Fibroblast of skin of left quadriceps (primary cell): ENCODE results near the gene EML1.
A peak's percentile ranks its signal among the peaks of the same experiment; 100 is the strongest.

Experiments
- DNase-seq, 2 experiments: peaks; one replicate each; pipeline ENCODE4 v3.0.0-alpha.2; 2013; ENCODE audit warnings: low read depth in 2 of 2

EML1 gene

DNA sequence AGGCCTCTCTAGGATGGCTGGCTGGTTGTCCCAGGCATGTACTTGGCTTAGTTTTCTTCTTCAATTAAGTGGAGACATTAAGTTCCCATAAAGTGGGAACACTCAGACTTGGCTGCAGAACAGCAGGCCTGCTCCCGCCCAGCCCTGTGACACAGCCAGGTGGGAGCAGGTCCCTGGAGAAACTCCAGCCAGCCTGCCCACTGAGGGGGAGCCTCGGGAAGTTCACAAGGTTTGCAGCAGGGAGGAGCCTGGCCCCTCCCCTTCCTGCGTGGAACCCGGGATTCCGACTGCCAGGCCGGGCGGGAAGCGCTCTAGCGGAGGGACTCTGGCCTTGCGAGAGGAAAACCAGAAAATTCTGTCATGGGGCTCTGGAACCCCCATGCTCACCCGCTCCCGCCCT lies 173.7 kb downstream of the EML1 start:
- DNase-seq, result no peak

DNA sequence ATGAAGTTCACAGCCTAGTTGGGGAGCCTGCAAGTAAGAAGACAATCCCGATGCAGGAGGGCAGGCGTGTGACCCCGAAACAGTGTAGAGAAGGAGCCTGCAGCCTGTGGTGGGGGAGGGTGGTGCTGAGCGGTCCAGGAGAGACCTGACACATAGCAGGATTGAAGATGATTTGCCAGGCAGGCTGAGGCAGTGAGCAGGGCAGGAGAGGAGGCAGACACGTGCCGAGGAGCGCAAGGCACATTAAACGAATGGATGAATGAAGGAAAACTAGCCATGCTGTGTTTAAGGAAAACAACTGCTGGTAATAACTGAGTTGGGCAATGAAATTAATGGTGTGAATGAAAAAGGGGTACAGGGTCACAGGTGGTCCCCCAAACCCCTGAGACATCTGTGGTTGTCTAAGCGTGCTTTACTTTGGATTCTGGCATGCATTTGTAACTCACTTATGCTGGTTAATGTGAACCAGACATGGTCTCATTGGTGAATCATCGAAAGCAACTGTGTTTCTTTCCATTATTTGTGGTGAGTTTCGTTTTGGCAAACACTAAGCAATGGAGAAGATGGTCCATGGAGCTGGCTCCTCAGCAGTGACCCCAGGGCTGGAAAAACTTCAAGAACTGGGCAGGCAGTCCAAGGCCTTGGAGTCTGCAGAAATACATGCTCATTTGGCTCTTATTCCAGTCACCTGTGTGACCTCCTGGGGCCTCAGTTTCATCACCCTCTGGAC lies 175.1 kb downstream of the EML1 start:
- peak; percentile 92 to 93 for DNase-seq

DNA sequence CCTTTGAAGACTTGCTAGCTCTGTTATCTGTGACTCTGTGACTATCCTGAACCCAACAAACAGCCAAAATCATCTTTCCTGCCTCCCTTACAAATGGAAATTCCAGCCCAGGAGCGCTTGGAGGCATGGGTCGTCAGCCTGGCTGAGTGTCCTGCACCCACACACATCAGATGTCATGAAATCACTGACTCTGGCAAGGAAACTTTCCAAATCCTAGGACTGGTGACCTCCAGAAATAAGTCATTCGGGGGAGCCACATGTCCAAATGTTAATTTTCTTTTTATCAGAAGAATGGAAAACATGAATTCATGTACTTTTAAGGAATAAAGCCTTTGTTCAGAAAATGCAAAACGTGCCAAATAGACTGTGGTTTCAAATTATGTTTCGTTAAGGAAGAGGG lies 175.7 kb downstream of the EML1 start:
- DNase-seq, result peak in 1 of 2 experiments; percentile 18

DNA sequence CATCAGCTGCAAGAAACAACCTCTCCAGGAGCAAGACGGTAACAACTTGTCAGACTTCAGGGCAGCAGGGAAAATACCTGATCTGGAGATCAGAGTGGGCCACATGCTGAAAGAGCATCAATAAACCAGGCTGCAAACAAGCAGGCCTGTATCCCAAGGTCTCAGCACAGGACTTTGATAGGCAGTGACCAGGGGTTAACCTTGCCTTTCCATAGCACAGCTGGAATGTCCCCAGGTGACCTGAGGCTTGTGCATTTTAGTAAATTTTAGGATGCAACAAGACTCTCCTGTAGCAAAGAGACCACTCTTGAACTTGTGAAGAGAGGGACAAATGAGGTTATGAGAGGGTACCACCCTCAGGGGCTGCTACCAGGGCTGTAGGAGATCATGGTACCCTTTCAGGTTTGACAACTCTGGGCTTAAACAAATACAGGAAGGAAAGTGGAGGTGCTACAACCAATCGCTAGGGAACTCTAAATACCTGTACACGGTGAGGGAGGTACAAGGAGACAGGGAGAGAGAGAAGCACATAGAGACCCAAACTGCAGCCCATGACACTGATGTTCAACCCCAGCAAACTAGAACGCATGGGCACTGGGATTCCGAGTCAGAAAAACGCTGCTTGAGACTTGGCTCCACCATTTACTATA lies 176.6 kb downstream of the EML1 start:
- DNase-seq, result no peak

DNA sequence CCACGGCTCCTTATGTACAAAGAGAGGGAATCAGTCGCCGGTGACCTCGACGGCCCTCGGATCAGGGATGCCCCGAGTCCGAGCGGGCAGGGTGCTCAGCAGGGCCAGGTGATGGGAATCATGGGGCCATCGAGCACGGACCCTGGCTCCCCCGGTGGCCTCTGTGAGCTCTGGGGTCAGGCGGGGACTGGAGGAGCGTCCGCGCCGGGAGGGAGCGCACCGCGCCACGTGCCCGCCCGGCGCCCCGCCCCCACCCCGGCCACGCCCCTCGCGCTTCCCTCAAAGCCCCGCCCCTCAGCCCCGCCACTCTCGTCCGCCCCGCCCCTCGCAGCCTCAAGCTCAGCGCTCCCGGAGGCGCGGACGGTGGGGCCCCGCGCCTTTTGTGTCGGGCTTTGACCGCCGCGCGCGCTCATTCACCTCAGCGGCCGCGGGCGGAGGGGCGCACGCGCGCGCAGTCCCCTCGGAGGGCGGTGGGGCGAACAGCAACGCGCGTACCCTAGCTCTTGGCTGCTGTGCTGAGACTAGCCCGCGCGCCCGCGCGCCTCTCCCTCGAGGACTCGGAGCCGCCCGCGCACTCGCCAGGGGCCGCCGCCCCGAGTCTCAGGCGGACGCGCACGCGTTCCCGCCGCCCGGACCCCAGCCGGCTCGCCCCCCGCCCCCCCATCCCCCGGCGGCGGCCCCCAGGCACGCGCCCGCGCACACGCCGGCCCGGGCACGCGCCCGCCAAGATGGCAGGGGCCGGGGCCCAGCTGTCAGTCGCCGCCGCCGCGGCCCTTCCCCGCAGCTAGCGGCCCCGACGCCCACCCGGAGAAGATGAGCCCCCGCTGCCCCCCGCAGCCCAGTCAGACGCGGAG lies 178.1 kb downstream of the EML1 start:
- peak; percentile 71 to 74 for DNase-seq

DNA sequence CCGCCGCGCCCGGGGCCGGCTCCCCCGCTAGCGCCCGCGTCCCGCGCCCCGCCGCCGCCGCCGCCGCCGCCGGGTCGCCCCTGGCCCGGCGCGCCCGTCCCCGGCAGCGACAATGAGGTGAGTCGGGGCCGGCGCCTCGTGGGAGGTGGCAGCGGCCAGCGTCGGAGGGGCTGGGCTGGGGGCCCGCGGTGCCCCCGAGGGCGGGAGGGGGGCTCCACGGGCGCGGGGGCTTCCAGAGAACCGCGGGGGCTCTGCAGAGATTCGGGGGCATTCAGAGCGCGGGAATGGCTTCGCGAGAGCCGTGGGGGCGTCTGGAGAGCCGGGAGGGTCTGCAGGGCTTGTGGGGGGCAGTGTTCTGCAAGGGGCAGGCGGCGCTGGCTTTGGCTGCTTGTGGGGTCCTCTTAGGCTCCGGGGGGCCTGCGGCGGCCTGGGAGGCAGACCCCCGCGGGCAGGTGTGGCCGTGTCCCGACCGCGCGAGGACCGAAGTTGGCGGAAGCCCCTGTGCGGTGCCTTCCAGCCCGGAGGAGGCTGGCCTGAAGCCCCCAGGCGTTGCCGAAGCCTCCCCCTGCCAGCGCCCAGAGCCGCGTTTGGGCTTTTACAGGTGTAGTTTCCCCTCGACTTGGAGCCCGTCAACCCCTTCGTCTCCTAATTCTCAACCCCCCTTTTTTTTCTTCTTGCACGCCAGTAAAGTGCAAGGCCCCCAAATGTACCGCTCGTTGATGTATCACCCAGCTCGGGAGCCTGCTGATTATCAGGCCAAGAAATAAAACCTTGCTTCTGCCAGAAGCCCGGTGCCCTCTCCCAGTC lies 178.9 kb downstream of the EML1 start:
- DNase-seq, result no peak

DNA sequence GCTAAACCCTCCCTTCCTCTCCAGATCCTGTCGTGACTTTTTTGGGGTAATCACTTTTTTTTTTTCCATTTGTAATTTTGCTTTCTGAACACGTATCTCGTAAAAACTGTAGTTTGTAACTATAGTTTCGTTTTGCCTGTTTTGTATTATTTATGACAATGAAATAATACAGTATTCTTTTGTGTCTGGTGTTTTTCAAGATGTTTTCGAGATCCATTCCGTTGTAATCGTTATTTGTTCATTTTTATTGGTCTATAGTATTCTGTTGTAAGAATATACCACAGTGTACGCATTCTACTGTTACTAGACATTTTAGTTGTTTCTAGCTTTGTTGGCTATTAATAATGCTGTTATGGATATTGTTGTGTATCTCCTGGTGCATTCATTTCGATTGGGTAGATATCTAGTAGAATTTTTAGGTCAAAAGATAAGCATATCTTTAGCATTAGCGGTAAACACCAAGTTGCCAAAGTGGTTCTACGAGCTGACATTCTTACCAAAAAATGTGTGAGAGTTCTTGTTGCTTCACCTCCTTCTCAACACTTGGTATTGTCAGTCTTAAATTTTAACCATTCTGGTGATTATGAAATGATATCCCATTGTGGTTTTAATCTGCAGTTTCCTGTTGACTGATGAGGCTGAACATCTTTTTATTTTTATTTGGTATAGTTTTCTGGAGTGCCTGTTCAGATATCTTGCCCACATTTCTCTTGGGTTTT lies 179.7 kb downstream of the EML1 start:
- no peak for DNase-seq

DNA sequence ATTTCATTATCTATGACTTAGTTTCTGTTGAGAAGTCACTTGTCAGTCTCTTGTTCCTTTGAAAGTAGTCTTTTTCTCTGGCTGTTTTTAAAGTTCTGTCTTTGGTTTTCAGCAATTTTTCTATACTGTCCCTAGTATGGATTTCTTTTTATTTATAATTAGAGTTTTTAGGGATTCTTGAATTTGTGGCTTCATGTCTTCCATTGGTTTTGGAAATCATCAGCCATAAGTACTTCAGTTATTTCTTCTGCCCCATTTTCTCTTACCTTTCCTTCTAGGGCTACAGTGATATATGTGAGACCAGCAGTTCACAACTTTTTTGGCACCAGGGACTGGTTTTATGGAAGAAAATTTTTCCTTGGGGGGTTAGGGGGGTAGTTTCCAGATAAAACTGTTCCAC lies 182.0 kb downstream of the EML1 start:
- DNase-seq, result no peak

DNA sequence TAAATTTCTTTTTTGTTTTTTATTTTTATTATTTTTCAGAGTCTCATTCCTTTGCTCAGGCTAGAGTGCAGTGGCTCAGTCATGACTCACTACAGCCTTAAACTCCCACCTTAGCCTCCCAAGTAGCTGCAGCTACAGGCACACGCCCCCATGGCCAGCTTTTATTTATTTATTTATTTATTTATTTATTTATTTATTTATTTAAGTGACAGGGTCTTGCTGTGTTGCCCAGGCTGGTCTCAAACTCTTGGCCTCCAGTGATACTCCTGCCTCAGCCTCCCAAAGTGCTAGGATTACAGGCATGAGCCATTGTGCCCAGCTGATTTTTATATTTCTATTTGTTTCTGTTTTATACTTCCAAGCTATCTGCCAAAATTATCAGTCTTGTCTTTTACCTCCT lies 182.8 kb downstream of the EML1 start:
- no peak for DNase-seq

DNA sequence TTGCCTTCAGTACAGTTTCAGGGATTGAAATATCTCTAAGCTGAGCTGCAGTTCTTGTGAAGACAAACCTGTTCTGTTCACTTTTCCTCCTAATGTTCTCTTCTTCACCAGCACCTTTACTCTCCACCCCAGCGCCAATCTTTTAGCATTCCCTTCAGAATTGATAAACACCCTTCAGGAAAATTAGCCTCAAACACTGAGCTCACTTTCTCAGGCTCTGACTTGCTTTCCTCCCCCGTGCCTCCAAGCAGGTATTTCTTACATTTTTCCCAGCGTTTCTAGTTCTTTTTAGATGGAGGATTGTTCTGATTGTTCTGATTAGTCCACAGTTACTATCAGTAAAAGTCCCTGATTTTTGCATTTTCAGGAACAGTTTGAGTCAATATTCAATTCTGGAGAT lies 183.5 kb downstream of the EML1 start:
- DNase-seq, result no peak

DNA sequence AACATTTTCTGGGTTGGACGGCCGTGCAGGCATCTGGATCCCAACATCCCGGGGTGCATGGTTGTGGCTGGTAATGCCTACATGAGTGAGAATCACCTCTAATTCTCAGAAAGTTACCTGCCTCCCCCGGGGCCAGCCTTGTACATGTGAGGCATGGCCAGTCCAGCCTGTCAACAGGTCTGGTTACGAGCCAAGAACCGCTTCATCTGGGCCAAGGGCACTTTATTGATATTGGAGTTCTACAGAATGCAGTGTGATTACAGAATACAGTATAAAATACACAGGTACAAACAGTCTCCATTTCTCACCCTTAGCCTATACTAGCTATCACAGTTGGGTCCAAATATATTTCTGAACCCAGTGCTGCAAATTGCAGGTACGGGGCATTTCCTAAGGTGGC lies 187.1 kb downstream of the EML1 start:
- no peak for DNase-seq

DNA sequence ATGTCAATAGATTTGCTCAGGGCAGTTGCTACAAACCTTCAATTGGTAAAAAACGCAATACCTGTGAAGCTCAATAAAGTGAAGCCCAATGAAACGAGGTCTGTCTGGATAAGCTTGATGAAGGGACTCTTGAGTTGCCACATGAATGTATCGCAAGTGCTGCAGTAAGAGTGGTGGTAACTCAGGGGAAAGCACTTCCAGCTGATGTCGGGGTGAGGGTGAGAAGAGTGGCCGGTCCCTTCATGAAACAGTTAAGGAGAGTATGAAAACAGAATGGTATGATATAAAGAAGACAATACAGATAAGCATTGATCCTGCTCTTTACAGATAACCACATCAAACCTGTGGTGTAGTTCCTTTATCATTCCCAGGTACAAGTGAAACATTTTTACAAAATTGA lies 188.6 kb downstream of the EML1 start:
- DNase-seq, result no peak

DNA sequence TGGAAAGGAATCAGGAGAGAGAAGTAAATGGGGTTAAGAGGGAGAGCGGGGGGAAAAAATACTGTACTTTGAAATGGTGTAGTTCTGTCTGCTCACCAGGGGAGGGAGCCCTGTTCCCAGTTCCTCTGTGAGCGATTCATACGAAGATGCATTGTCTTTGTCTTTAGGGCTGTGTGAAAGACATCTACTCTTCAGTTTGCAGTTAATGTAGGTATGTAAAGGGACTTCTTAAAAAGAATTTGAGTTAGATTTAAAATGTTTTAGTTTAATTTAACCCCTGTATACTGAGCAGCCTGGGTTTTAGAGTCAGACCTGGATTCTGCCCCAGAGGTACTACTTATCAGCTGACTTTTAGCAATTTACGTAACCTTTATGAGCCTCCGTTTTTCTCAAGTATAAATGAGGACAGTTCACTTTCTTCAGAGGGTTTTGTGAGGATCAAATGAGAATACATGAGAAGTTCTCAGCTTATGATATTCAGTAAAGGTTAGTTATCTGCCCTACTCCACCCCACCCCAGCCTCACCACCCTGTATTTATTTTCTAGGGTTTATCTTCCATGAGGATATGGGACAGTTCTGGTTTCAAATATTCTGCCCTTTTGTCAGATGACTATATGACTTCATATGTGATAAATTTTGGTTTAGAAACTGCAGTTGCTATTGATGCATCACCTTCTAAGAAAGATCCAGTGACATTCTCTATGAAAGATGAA lies 189.5 kb downstream of the EML1 start:
- DNase-seq, result peak; percentile 39 to 42

DNA sequence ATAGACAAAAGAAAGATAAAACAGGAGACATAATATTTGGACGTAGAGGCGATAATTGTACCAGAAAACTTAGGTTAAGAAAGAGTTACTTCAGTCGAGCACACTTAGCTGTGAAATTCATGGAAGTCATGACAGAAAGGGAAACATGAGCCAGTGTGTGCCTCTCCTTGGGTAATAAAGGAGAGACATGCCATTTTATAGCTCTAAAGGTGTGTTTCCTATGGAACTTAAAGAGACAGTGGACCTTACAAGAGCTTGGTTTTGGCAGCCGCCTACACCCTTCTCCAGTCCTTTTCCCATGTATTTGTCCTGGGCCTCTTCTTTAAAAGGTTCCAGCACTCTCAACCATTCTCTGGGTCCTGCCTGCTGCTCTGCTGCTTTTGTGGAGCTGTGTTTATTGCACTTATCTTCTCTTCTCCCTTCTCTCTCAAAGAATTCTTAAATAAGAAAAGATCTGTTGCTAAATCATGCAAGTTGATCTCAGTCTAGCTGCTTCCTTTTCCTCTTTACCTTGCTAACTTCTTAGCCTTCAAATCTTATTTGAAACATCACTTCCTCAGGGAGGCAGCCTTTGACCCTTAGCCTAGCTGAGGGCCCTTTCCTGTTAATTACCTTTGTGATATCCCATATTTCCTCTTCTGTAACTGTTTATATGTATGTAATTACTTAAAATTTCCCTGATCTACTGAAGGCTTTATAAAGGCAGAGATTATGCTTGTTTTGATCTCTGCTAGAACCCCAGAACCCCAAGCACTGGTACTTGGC lies 190.2 kb downstream of the EML1 start:
- DNase-seq, result no peak

DNA sequence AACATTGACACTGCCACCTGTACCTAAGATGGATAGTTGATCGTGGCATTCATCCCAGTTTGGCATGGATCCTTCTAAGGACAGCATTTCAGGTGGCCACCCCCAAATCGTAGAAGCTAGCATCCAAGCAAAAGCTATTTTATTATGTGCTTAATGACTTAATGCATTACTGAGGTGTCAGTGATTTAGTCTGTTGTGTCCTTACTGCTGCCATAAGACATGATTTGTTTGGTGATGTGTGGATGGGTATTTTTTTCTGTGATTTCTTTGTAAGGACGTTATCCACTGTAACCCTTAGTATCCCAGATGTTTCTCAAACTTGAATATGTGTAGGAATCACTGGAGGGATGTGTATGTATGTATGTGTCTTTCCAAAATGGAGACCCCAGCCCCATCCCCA lies 190.8 kb downstream of the EML1 start:
- no peak for DNase-seq

DNA sequence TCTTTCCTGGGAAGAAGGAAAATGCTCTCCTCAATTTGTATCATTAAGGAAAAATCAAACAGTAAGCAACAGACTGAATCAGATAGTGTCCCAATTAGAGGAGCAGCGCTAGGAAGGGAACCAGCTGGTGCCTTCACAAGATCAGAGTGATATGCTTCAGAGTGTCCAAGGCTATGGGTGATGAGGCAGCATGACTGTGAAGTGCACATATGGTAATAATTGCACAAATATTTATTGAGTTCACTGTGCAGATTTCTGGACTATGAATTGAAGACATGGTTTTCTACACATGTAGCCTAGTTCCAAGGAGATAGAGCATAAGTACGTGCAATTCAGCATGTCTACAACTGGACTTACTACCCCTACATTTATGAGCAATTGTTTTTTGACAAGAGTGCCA lies 193.2 kb downstream of the EML1 start:
- DNase-seq, result peak; percentile 72 to 75

DNA sequence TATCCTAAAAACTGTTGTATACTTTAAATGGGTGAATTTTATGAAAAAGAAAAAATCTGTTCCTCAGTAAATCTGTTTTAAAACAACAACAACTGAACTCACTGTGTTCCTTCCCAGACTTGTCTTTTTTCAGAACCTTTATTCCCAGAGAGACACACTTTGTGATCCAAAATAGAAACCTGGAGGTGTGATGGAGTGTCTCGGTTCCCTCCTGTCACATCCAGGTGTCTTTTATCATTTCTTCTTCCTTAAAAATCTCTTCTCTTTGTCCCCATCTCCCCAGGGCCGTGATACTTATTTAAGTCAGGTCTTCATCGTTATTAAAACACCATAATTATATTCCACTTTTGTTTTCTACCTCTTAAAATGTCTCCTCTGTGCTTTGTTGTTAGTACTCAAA lies 195.8 kb downstream of the EML1 start:
- DNase-seq, result no peak

DNA sequence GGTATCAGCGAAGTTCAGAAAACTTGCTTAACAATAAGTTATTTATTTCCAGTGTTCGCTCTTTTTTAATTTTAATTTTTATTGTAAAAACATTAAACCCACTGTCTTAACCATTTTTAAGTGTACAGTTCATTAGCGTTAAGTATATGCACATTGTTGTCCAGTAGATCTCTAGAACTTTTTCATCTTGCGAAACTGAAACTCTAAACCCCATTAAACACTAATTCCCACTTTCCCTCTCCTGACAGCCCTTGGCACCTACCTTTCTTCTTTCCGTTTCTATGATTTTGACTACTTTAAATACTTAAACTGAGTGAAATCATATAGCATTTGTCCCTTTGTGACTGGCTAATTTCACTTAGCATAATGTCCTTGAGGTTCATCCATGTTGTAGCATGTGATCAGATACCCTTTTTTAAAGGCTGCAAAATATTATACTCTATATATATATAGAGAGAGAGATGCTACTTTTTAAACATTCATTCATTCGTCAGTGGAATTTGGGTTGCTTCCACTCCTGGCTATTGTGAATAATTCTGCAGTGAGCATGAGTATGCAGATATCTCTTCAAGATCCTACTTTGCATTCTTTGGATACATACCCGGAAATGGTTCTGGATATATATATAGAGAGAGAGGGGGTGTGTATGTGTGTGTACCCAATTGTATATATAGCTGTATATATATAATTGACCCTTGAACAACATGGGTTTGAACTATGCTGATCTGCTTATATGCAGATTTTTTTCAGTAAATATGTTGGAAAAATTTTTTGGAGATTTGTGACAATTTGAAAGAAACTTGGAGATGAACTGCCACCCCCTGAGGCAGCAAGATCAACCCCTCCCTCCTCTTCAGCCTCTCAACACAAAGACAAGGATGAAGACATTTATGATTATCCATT lies 197.3 kb downstream of the EML1 start:
- DNase-seq, result no peak

DNA sequence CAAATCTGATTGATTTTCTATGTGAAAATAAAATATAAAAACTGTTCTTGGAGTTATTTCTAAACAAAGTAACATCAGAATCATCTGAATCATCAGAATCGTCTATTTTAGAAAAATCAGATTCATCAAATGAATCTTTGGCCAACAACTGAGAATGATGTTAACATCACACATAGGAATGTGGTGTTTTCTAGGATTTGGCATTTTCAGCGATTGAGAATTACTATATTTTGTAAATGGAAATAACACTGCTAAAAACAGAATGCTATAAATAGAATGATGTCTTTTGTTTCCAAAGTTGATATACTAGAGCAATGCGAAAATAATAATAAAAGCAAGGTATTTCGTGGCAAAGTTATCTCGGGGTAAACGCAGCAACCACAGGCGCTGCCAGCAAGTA lies 198.1 kb downstream of the EML1 start:
- DNase-seq, result no peak
